ENCODE data around the gene DCAF6.

DNA sequence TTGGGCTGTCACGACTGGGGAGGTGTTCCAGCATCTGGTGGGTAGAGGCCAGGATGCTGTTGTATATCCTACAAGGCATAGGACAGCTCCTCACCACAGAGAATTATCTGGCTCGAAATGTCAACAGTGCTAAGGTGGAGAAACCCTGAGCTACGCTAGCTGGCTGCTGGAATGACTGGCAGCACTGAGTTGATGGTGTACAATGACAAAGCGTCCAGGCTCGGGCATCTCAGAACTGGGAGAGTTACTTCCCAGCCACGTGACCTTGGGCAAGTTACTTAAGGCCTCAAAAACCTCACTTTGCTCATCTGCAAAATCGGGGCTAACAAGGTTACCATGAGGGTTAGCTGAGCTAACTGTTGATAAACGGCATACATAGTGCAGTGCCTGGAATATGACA is 164.9 kb downstream of the DCAF6 start:
- TF ChIP-seq, protein P1, sequence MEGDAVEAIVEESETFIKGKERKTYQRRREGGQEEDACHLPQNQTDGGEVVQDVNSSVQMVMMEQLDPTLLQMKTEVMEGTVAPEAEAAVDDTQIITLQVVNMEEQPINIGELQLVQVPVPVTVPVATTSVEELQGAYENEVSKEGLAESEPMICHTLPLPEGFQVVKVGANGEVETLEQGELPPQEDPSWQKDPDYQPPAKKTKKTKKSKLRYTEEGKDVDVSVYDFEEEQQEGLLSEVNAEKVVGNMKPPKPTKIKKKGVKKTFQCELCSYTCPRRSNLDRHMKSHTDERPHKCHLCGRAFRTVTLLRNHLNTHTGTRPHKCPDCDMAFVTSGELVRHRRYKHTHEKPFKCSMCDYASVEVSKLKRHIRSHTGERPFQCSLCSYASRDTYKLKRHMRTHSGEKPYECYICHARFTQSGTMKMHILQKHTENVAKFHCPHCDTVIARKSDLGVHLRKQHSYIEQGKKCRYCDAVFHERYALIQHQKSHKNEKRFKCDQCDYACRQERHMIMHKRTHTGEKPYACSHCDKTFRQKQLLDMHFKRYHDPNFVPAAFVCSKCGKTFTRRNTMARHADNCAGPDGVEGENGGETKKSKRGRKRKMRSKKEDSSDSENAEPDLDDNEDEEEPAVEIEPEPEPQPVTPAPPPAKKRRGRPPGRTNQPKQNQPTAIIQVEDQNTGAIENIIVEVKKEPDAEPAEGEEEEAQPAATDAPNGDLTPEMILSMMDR (IDR thresholded peaks at IDR 0.05): no peak
- TF ChIP-seq POLR2A (IDR thresholded peaks at IDR 0.05) (no peak), EP300 (IDR thresholded peaks at IDR 0.05) (no peak), POLR2AphosphoS5 (IDR thresholded peaks at IDR 0.05) (no peak)

All from gastroesophageal sphincter (tissue), 3 donors.